ENCODE data around the gene HTT. TPM values are rescaled to one million over a fixed set of nuclear protein-coding genes. Genes with fewer than 3 reads are reported as not detected.

The HTT gene
- total RNA-seq, 4 donors from 2014 or later = 28.9 to 141 (median 42.0) TPM

DNA sequence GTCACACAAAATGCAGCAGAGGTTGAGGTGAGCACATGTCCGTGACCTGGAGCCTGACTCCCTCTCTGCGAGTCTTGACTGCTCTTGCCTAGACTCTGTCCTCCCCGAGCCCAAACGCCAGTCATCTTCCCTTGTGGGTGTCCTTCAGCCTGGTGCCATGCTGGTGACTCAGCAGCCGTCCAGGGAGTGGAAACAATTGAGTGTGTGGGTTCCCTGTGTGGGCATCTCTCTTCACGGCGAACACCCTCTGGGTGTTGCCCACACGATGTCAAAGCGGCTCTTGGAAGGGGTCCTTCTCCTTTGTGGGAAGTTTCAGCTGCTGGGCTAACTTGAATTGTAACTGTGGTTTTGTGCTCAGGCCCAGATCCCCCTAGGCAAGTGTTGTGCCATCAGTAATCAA is 157.0 kb downstream of the HTT start:
- no peak for DNase-seq (ENCODE audit: low spot score in 2 of 2)
- intact Hi-C loops (cut with DNase I; ENCODE audit: low total_unique reads) = no loop called here
- H3K4me3 ChIP-seq (ENCODE audit: low read depth, poor library complexity, severe bottlenecking) = no peak overlapping the region
- WGBS, 2 donors = 56 to 88% methylated on average over 9 of the region's 9 CpGs
- TF ChIP-seq CTCF (IDR thresholded peaks at IDR 0.05) (no peak), POLR2A (IDR thresholded peaks at IDR 0.05) (no peak)

DNA sequence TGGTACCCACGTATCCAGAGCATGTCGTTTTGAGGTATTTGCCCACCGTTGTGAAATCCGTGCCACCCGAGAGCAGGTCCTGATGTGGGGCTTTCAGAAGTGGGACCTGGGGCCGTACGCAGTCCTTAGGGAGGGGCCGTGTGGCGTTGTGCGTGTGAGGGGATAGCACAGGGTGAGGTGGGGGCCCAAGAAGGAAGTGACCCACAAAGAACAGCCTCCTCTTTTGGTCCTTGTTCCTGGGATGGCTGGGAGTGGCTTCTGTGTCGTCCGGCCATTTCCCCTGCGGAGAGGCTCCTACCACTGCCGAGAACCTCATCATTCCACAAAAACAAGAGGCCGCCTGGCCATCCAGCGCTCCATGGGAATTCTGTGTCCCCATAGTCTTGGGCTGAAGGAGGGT is 157.5 kb downstream of the HTT start:
- 94% methylated on average over 16 of the region's 16 CpGs for WGBS, 2 donors
- no peak for DNase-seq (ENCODE audit: low spot score in 2 of 2)
- H3K4me3 ChIP-seq (ENCODE audit: low read depth, poor library complexity, severe bottlenecking) = no peak overlapping the region
- TF ChIP-seq CTCF (IDR thresholded peaks at IDR 0.05) = no peak
- no peak for TF ChIP-seq POLR2A (IDR thresholded peaks at IDR 0.05)
- intact Hi-C loops (cut with DNase I; ENCODE audit: low total_unique reads) = no loop called here

DNA sequence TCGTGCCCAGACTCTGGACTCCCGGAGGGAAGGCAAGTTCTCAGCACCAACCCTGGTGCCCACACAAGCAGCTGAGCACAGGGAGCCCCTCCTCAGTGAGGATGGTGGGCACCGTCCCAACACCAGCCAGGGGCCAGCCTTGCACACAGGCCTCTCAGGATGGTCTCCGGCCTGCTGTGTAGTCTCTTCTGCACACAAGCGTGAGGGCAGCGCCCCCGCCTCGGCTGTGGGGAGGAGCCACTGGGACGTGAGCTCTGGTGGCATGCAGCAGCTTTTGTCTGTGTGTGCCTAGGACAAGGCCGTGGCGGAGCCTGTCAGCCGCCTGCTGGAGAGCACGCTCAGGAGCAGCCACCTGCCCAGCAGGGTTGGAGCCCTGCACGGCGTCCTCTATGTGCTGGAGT is 158.4 kb downstream of the HTT start:
- DNase-seq (ENCODE audit: low spot score in 2 of 2) = no peak
- intact Hi-C loops (cut with DNase I; ENCODE audit: low total_unique reads) = no loop called here
- WGBS, 2 donors = 84% methylated on average over 12 to 15 of the region's 15 CpGs
- TF ChIP-seq CTCF (IDR thresholded peaks at IDR 0.05) (no peak), POLR2A (IDR thresholded peaks at IDR 0.05) (no peak)
- no peak overlapping the region for H3K4me3 ChIP-seq (ENCODE audit: low read depth, poor library complexity, severe bottlenecking)

DNA sequence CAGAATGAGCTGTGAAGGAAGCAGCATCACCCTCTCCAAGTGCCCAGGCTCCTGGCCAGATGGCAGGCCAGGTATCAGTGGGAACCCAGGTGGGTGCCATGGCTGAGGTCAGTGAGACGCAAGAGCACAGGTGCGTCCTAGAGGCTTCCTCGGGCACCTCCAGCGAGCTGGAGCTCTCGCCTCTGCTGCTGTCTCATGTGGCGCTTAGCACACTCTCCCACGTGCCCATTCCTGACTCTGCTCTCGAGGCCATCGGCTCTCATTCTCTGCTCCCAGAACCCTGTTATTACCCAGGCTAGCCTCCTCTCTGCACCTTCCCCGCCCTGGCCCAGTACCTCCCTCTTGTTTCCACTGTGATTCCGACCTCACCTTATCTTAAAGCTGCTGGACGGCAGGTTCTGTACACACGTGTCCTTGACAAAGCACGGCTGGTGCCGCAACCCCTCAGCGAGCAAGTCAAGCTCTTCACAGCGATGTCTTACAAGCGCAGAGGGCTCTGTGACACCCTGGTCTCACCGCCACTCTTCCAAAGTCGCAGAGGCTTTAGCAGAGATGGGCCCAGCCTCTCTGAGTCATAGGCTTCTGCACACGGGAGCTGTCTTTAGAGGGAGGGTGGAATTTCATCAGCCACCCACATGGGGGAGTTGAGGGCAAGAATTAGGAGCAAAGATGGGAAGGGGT is 159.1 kb downstream of the HTT start:
- DNase-seq (ENCODE audit: low spot score in 2 of 2) = no peak
- intact Hi-C loops (cut with DNase I; ENCODE audit: low total_unique reads) = no loop called here
- WGBS, 2 donors = 89 to 91% methylated on average over 21 of the region's 21 CpGs
- no peak for TF ChIP-seq POLR2A (IDR thresholded peaks at IDR 0.05)
- no peak for TF ChIP-seq CTCF (IDR thresholded peaks at IDR 0.05)
- H3K4me3 ChIP-seq (ENCODE audit: low read depth, poor library complexity, severe bottlenecking) = no peak overlapping the region

GRCh38 chr4:3234171-3235029 is 159.9 kb downstream of the HTT start:
- TF ChIP-seq POLR2A (IDR thresholded peaks at IDR 0.05) (no peak), CTCF (IDR thresholded peaks at IDR 0.05) (no peak)
- no peak overlapping the region for H3K4me3 ChIP-seq (ENCODE audit: low read depth, poor library complexity, severe bottlenecking)
- intact Hi-C loops (cut with DNase I; ENCODE audit: low total_unique reads) = no loop called here
- no peak for DNase-seq (ENCODE audit: low spot score in 2 of 2)
- 84 to 92% methylated on average over 19 to 23 of the region's 23 CpGs for WGBS, 2 donors

Measured in lower leg skin (tissue), 4 donors.